Measurements from ENCODE around the gene TRIP13.

TRIP13 gene

GRCh38 chr5:854966-855743 lies 37.5 kb upstream of the TRIP13 start:
- DNase-seq (ENCODE audit: low read depth) = no peak

GRCh38 chr5:855771-856530 lies 36.7 kb upstream of the TRIP13 start:
- no peak for DNase-seq (ENCODE audit: low read depth)

- no peak for DNase-seq (ENCODE audit: low read depth)
These were observed 35.9 kb upstream of the TRIP13 start for GRCh38 chr5:856531-857425.

GRCh38 chr5:858726-859125 lies 34.0 kb upstream of the TRIP13 start:
- DNase-seq (ENCODE audit: low read depth) = no peak

GRCh38 chr5:859391-859790 lies 33.3 kb upstream of the TRIP13 start:
- DNase-seq (ENCODE audit: low read depth) = no peak

- no peak for DNase-seq (ENCODE audit: low read depth)
These were observed 32.8 kb upstream of the TRIP13 start for GRCh38 chr5:859798-860296.

- DNase-seq (ENCODE audit: low read depth) = no peak
These were observed 32.1 kb upstream of the TRIP13 start for GRCh38 chr5:860506-861150.

- DNase-seq (ENCODE audit: low read depth) = no peak
These were observed 31.0 kb upstream of the TRIP13 start for GRCh38 chr5:861442-862366.

GRCh38 chr5:862367-863243 lies 30.1 kb upstream of the TRIP13 start:
- DNase-seq (ENCODE audit: low read depth) = no peak

GRCh38 chr5:863244-863805 lies 29.4 kb upstream of the TRIP13 start:
- DNase-seq (ENCODE audit: low read depth) = no peak

GRCh38 chr5:864492-865167 lies 28.1 kb upstream of the TRIP13 start:
- no peak for DNase-seq (ENCODE audit: low read depth)

- no peak for DNase-seq (ENCODE audit: low read depth)
These were observed 27.5 kb upstream of the TRIP13 start for GRCh38 chr5:865168-865521.

- no peak for DNase-seq (ENCODE audit: low read depth)
These were observed 26.9 kb upstream of the TRIP13 start for GRCh38 chr5:865771-866170.

- no peak for DNase-seq (ENCODE audit: low read depth)
These were observed 25.3 kb upstream of the TRIP13 start for GRCh38 chr5:867300-867870.

GRCh38 chr5:868428-869135 lies 24.1 kb upstream of the TRIP13 start:
- DNase-seq (ENCODE audit: low read depth) = no peak

- DNase-seq (ENCODE audit: low read depth) = no peak
These were observed 21.7 kb upstream of the TRIP13 start for GRCh38 chr5:870956-871355.

GRCh38 chr5:871596-872298 lies 20.9 kb upstream of the TRIP13 start:
- DNase-seq (ENCODE audit: low read depth) = no peak
